Hepatocyte (in vitro differentiated cells): ENCODE results near the gene HAGH.

Experiments used
- EZH2 ChIP-seq: fragments of 200-600 bp; sonication (generic); IDR thresholded peaks from 2 replicates; pipeline ENCODE4 v1.6.1; 2016; ENCODE audit warnings: antibody characterized with exemption, mild to moderate bottlenecking, borderline replicate concordance
- EZH2phosphoT487 ChIP-seq: fragments of 200-600 bp; sonication (generic); IDR thresholded peaks from one replicate; pipeline ENCODE4 v1.6.1; 2018; ENCODE audit warnings: antibody characterized with exemption, mild to moderate bottlenecking, low read depth, moderate library complexity; ENCODE audit not compliant: unreplicated experiment, severe bottlenecking
- TF ChIP-seq, protein P1 (sequence below): fragments of 200-600 bp; sonication (generic); IDR thresholded peaks from 2 replicates; pipeline ENCODE4 v1.5.1; 2016; ENCODE audit warnings: antibody characterized with exemption, mild to moderate bottlenecking; ENCODE audit not compliant: poor library complexity

DNA sequence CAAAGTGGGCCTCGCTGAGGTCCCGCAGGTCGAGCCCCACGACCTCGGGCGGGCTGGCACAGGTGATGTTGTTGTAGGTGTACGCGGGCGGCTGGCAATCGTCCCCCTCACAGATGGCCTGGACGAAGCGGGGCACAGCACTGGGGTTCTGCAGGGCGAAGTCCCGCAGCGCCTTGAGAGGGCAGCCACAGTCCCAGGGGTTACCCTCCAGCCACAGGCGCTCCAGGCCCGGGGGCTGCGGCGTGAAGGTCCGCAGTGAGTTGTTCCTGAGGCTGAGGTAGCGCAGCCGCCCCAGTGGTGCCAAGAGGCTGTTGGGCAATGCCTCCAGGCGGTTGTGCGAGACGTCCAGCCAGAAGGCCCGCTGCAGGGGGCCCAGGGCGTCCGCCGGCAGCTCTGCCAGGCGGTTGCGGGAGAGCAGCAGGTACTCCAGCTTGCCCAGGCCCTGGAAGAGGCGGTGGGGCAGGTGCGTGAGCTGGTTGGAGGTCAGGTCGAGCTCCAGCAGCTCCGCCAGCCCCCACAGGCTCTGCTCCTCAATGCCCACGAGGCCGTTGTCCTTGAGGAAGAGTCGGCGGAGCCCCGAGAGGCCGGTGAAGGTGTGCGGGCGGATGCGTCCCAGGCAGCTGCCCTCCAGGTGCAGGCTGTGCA lies 35.9 kb downstream of the HAGH start:
- TF ChIP-seq, protein P1, sequence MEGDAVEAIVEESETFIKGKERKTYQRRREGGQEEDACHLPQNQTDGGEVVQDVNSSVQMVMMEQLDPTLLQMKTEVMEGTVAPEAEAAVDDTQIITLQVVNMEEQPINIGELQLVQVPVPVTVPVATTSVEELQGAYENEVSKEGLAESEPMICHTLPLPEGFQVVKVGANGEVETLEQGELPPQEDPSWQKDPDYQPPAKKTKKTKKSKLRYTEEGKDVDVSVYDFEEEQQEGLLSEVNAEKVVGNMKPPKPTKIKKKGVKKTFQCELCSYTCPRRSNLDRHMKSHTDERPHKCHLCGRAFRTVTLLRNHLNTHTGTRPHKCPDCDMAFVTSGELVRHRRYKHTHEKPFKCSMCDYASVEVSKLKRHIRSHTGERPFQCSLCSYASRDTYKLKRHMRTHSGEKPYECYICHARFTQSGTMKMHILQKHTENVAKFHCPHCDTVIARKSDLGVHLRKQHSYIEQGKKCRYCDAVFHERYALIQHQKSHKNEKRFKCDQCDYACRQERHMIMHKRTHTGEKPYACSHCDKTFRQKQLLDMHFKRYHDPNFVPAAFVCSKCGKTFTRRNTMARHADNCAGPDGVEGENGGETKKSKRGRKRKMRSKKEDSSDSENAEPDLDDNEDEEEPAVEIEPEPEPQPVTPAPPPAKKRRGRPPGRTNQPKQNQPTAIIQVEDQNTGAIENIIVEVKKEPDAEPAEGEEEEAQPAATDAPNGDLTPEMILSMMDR, result no peak
- TF ChIP-seq EZH2, result no peak
- TF ChIP-seq EZH2phosphoT487, result no peak
